A549 (cell line): Measurements from ENCODE around the gene PDPN. TPM values are rescaled to one million over a fixed set of nuclear protein-coding genes. Genes with fewer than 3 reads are reported as not detected.

Experiments used
- ATAC-seq, 2 experiments: fragments of 200-7000 bp in 1 of 2; fragments of >200 bp in 1 of 2; cut with Nextera tagmentation in 1 of 2; cut with Tn5 transposase in 1 of 2; 3 replicates each; pipeline versions ENCODE4 v1.8.0 to v1.9.1; 2018 to 2020; ENCODE audit warnings: mild to moderate bottlenecking in 1 of 2, moderate library complexity in 1 of 2
- CTCF ChIA-PET: fragments of 300-600 bp; sonication (Branson Sonifier 250); formaldehyde crosslinking; extraction: SDS; loops from one replicate; lab custom pipeline; 2021; ENCODE audit warnings: antibody characterized with exemption, inconsistent platforms; lab: Yijun Ruan, JAX
- POLR2A ChIA-PET: fragments of 350-600 bp; formaldehyde crosslinking; extraction: SDS; loops from one replicate; lab custom pipeline; 2021; ENCODE audit warnings: antibody characterized with exemption, inconsistent platforms; lab: Yijun Ruan, JAX
- DNase-seq, 2 experiments: peaks; one replicate each; pipeline versions ENCODE4 v3.0.0 to v3.0.0-alpha.2; 2011 to 2016; ENCODE audit warnings: low read depth in 1 of 2, low spot score in 1 of 2
- FAIRE-seq: peaks from 2 replicates; lab custom pipeline; 2011; peaks lifted over from hg19 to GRCh38; lab: Jason Lieb, UNC
- H3K27ac ChIP-seq, 2 experiments: fragments of >200 bp; sonication (Bioruptor Twin); formaldehyde crosslinking; 3 replicates each; pipeline ENCODE4 v1.5.1; 2016 to 2017
- H3K4me1 ChIP-seq: fragments of >200 bp; sonication (Bioruptor Twin); formaldehyde crosslinking; 3 replicates; pipeline ENCODE4 v1.6.1; 2016
- H3K4me2 ChIP-seq: fragments of >200 bp; sonication (Bioruptor Twin); formaldehyde crosslinking; 3 replicates; pipeline ENCODE4 v1.6.1; 2016
- H3K4me3 ChIP-seq: fragments of >200 bp; sonication (Bioruptor Twin); formaldehyde crosslinking; 3 replicates; pipeline ENCODE4 v1.5.1; 2016
- H3K9me3 ChIP-seq: fragments of >200 bp; sonication (Bioruptor Twin); formaldehyde crosslinking; 3 replicates; pipeline ENCODE4 v1.6.1; 2016
- BHLHE40 ChIP-seq: IDR thresholded peaks from 2 replicates; pipeline ENCODE4 v1.6.1; 2012; ENCODE audit warnings: low read depth, low read length, inconsistent platforms
- CBX2 ChIP-seq: fragments of 200-600 bp; sonication (generic); IDR thresholded peaks from 2 replicates; pipeline ENCODE4 v1.6.1; 2016; ENCODE audit warnings: low read depth, mild to moderate bottlenecking, borderline replicate concordance
- CHD2 ChIP-seq: fragments of 150-350 bp; IDR thresholded peaks from 2 replicates; pipeline ENCODE4 v1.6.1; 2014; ENCODE audit warnings: low read length; ENCODE audit not compliant: partially characterized antibody
- CHD4 ChIP-seq: fragments of 200-600 bp; sonication (generic); IDR thresholded peaks from 2 replicates; pipeline ENCODE4 v1.6.1; 2016; ENCODE audit warnings: antibody characterized with exemption, mild to moderate bottlenecking, borderline replicate concordance
- ESRRA ChIP-seq: fragments of 150-350 bp; IDR thresholded peaks from 2 replicates; pipeline ENCODE4 v1.6.1; 2014; ENCODE audit warnings: mild to moderate bottlenecking, low read length, borderline replicate concordance
- FOSL2 ChIP-seq, 2 experiments: fragments of 450-650 bp in 1 of 2; fragments of >200 bp in 1 of 2; sonication (Bioruptor Twin) in 1 of 2; formaldehyde crosslinking; IDR thresholded peaks; 2 replicates each; pipeline versions ENCODE4 v1.5.0 to v1.6.1; 2016 to 2020; ENCODE audit warnings: mild to moderate bottlenecking in 1 of 2, moderate library complexity in 1 of 2
- FOXS1 ChIP-seq: fragments of 250-450 bp; sonication (Bioruptor Pico); IDR thresholded peaks from 2 replicates; pipeline ENCODE4 v1.5.0; 2020; ENCODE audit warnings: mild to moderate bottlenecking, moderate library complexity
- HOXB13 ChIP-seq: fragments of 250-450 bp; sonication (Bioruptor Pico); IDR thresholded peaks from 2 replicates; pipeline ENCODE4 v1.5.0; 2020; ENCODE audit warnings: low read depth, mild to moderate bottlenecking, moderate library complexity
- JUNB ChIP-seq: fragments of >200 bp; sonication (Bioruptor Twin); formaldehyde crosslinking; IDR thresholded peaks from 2 replicates; pipeline ENCODE4 v1.6.1; 2016
- POLR2A ChIP-seq: IDR thresholded peaks from 2 replicates; pipeline ENCODE4 v1.6.1; 2012; ENCODE audit warnings: mild to moderate bottlenecking, low read length
- RAD21 ChIP-seq, 2 experiments: fragments of >200 bp in 1 of 2; sonication (Bioruptor Twin) in 1 of 2; formaldehyde crosslinking in 1 of 2; IDR thresholded peaks in 1 of 2; conservative IDR thresholded peaks in 1 of 2; 2 replicates in 1 of 2; 3 replicates in 1 of 2; pipeline ENCODE4 v1.6.1; 2012 to 2018; ENCODE audit warnings: inconsistent platforms in 1 of 2
- RARB ChIP-seq: fragments of 250-450 bp; sonication (Bioruptor Pico); IDR thresholded peaks from 2 replicates; pipeline ENCODE4 v1.8.0; 2021; ENCODE audit warnings: mild to moderate bottlenecking, moderate library complexity
- RFX5 ChIP-seq: fragments of 450-650 bp; IDR thresholded peaks from 2 replicates; pipeline ENCODE4 v1.7.1; 2014; ENCODE audit warnings: antibody characterized with exemption, mild to moderate bottlenecking, moderate library complexity
- RNF2 ChIP-seq: fragments of 200-600 bp; sonication (generic); IDR thresholded peaks from 2 replicates; pipeline ENCODE4 v1.6.1; 2016; ENCODE audit warnings: low read depth, mild to moderate bottlenecking, antibody characterized with exemption, moderate library complexity, borderline replicate concordance
- SMC3 ChIP-seq: fragments of >200 bp; sonication (Bioruptor Twin); formaldehyde crosslinking; IDR thresholded peaks from 3 replicates; pipeline ENCODE4 v1.6.1; 2018; ENCODE audit warnings: inconsistent platforms
- SREBF2 ChIP-seq: fragments of 450-650 bp; IDR thresholded peaks from 2 replicates; pipeline ENCODE4 v1.6.1; 2014; ENCODE audit warnings: mild to moderate bottlenecking, moderate library complexity
- TP53 ChIP-seq: fragments of 250-450 bp; sonication (Bioruptor Pico); IDR thresholded peaks from 2 replicates; pipeline ENCODE4 v1.5.0; 2021; ENCODE audit warnings: mild to moderate bottlenecking, moderate library complexity
- ZNF302 ChIP-seq: fragments of 250-450 bp; sonication (Bioruptor Pico); IDR thresholded peaks from 2 replicates; pipeline ENCODE4 v1.9.0; 2021; ENCODE audit warnings: inconsistent platforms, mild to moderate bottlenecking, moderate library complexity
- ZSCAN20 ChIP-seq: fragments of 250-450 bp; sonication (Bioruptor Pico); IDR thresholded peaks from 2 replicates; pipeline ENCODE4 v1.8.0; 2022; ENCODE audit warnings: mild to moderate bottlenecking, moderate library complexity
- WGBS: methylation state at CpG from one replicate; pipeline ENCODE4 v1.1.6; 2017; ENCODE audit errors: missing lambda C conversion rate; 5-methylcytosine and 5-hydroxymethylcytosine counted together
- polyA plus RNA-seq, 4 experiments: library from polyadenylated mRNA; depleted of rRNA in 3 of 4; stranded (reverse); fragments of >200 nt; fragmentation: RNase III in 1 of 4; extraction: RNeasy Plus Mini Kit Qiagen cat#74134 plus additional on column Dnase treatment in 1 of 4; gene quantifications; 2 replicates in 3 of 4; 3 replicates in 1 of 4; pipeline ENCODE4 v1.2.3, GENCODE V29; 2011 to 2017
- TF ChIP-seq, protein P1 (sequence below): fragments of 250-450 bp; sonication (Bioruptor Pico); IDR thresholded peaks from 2 replicates; pipeline ENCODE4 v1.5.0; 2021; ENCODE audit warnings: mild to moderate bottlenecking, moderate library complexity, borderline replicate concordance
- TF ChIP-seq, protein P2 (sequence below): fragments of 200-600 bp; sonication (generic); IDR thresholded peaks from 2 replicates; pipeline ENCODE4 v1.6.1; 2016; ENCODE audit warnings: antibody characterized with exemption, mild to moderate bottlenecking, moderate library complexity
- TF ChIP-seq, protein P3 (sequence below): fragments of 450-650 bp; IDR thresholded peaks from 2 replicates; pipeline ENCODE4 v1.6.1; 2014; ENCODE audit warnings: antibody characterized with exemption

PDPN gene
- polyA plus RNA-seq, 2 of the 4 experiments (the other 2 are of a cell fraction) = not detected

DNA sequence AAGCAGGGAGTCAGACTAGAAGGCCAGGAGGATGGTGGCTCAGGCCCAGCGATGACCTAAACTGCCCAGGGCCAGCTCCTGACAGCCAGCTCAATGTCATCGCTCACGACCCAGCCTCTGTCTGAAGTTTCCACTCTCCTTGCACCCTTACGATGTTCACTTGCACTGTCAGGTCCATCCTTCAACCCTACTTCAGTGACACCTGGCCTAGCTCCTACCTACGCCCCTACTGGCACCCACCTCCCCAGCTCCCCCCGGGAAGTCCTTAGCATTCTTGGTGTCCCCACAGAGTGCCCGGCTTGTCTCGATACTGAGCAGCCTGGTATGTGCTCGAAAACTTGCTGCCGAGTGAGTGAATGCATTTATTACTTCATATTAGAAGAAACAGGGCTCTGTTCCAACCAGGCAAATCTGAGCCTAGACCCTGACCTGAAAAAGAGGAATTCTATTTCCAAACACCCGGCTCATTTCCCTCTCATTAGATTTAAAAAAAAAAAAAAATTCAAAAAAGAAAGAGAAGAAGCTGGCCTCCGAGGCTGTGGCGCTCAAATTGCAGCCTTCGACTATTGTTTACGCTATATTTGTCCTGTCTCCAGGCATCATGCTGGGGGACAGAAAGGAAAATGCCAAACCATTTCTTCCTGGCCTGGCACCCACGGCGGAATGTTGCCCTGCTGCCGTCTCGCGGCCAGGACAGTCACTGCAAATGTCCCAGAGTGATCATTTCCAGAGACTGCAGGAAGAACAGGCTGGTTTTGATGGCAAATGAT, 40.0 kb upstream of the PDPN start:
- CTCF ChIA-PET = no interaction called here
- no peak for FAIRE-seq
- Histone ChIP-seq H3K9me3 (no peaks in the 10 kb centered on the region), H3K4me1 (no peaks in the 10 kb centered on the region)
- TF ChIP-seq, protein P1, sequence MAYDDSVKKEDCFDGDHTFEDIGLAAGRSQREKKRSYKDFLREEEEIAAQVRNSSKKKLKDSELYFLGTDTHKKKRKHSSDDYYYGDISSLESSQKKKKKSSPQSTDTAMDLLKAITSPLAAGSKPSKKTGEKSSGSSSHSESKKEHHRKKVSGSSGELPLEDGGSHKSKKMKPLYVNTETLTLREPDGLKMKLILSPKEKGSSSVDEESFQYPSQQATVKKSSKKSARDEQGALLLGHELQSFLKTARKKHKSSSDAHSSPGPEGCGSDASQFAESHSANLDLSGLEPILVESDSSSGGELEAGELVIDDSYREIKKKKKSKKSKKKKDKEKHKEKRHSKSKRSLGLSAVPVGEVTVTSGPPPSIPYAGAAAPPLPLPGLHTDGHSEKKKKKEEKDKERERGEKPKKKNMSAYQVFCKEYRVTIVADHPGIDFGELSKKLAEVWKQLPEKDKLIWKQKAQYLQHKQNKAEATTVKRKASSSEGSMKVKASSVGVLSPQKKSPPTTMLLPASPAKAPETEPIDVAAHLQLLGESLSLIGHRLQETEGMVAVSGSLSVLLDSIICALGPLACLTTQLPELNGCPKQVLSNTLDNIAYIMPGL (CRISPR knock-in tag) = no peak
- TF ChIP-seq RAD21 (conservative IDR thresholded peaks at IDR 0.05 in 1 of 2, IDR thresholded peaks at IDR 0.05 in 1 of 2) (peak in 1 of 2 experiments; percentile 38; a peak in 2 of 5 replicates), CBX2 (no peak)
- TF ChIP-seq, all 56 proteins: peak for 1
- 48% methylated on average over 20 of the region's 20 CpGs for WGBS
- H3K4me3 ChIP-seq = no peak overlapping the region
- POLR2A ChIA-PET = no interaction called here
- no peak overlapping the region for H3K27ac ChIP-seq
- no peak overlapping the region for H3K4me2 ChIP-seq
- peak; percentile 20 to 26 for DNase-seq
- ATAC-seq = peak in 1 of 2 experiments; percentile 77; a peak in 4 of 6 replicates

DNA sequence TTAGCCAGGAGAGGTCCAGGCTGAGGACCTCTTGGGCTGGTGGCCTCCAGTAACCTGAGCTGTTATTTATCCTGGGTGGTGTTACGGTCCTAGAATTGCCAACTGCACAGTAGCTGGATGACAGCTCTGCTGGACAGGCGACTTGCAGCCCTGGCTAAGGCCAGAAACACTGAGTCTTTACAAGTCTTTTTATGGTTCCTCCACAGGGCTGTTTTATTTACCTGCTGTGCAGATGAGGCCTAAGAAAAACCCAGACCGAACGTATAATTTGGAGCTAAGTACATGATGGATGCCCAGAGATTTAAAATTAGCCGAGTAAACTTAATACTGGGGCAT, 39.4 kb upstream of the PDPN start:
- H3K4me3 ChIP-seq = no peak overlapping the region
- ChIA-PET CTCF (interaction anchor here (0.9 kb wide), 1 partner anchor 12 kb away, joined by 4 read pairs; no protein-coding TSS in a partner anchor), POLR2A (no interaction called here)
- no peak overlapping the region for H3K4me2 ChIP-seq
- WGBS = 41% methylated on average over 5 of the region's 5 CpGs
- no peak overlapping the region for H3K27ac ChIP-seq
- DNase-seq (no peak), ATAC-seq (no peak; a peak in 1 of 6 replicates), FAIRE-seq (no peak)
- no peaks in the 10 kb centered on the region for H3K4me1 ChIP-seq
- H3K9me3 ChIP-seq = no peaks in the 10 kb centered on the region
- no peak for TF ChIP-seq RNF2
- TF ChIP-seq ZNF302 (CRISPR knock-in tag) = no peak
- TF ChIP-seq SREBF2 = no peak

DNA sequence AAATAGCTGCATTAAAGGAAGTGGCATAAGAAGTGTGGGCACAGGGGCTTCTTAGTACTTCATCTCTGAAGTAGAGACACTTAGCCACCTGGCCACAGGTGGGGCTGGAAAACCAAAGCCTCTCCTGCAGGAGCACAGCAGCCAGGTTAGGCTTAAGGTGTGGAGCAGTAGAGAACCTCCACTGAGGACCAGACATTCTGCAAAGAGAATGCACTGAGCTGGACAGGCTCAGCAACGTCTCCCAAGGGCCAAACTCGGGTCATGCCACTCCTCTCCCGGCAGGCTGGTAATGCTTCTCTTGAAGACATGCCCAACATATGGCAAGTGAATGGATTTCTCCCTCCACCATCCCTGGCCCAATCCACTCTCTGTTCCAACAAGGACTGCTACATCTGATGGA, 36.8 kb upstream of the PDPN start:
- no peak for ATAC-seq
- CTCF ChIA-PET = no interaction called here
- POLR2A ChIA-PET = no interaction called here

DNA sequence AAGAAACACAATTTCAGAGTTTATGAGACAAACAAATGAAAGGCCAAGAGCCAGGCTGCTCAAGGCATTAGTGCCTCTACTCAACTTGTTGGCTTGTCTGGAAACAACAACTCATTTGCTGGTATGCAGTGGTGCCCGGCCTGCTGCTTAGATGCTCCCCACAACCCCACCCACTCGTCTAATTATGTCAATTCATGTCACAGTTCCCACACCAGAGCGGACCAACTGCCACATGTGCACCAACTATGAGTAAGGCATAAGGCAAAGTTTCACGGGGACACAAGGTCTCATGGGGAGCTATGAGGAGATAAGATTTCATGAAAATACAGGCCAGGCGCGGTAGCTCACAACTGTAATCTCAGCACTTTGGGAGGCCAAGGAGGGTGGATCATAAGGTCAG, 35.4 kb upstream of the PDPN start:
- no peak overlapping the region for H3K27ac ChIP-seq
- H3K9me3 ChIP-seq = no peaks in the 10 kb centered on the region
- WGBS = 53% methylated on average over 6 of the region's 6 CpGs
- POLR2A ChIA-PET = no interaction called here
- H3K4me1 ChIP-seq = no peaks in the 10 kb centered on the region
- FAIRE-seq (no peak), DNase-seq (no peak), ATAC-seq (no peak)
- H3K4me2 ChIP-seq = no peak overlapping the region
- TF ChIP-seq CHD4 (no peak), FOXS1 (CRISPR knock-in tag) (no peak), TP53 (no peak), POLR2A (no peak), FOSL2 (IDR thresholded peaks at IDR 0.05) (no peak), FOSL2 (CRISPR knock-in tag; IDR thresholded peaks at IDR 0.05) (no peak), SMC3 (no peak), RFX5 (no peak), RARB (no peak)
- TF ChIP-seq, protein P2, sequence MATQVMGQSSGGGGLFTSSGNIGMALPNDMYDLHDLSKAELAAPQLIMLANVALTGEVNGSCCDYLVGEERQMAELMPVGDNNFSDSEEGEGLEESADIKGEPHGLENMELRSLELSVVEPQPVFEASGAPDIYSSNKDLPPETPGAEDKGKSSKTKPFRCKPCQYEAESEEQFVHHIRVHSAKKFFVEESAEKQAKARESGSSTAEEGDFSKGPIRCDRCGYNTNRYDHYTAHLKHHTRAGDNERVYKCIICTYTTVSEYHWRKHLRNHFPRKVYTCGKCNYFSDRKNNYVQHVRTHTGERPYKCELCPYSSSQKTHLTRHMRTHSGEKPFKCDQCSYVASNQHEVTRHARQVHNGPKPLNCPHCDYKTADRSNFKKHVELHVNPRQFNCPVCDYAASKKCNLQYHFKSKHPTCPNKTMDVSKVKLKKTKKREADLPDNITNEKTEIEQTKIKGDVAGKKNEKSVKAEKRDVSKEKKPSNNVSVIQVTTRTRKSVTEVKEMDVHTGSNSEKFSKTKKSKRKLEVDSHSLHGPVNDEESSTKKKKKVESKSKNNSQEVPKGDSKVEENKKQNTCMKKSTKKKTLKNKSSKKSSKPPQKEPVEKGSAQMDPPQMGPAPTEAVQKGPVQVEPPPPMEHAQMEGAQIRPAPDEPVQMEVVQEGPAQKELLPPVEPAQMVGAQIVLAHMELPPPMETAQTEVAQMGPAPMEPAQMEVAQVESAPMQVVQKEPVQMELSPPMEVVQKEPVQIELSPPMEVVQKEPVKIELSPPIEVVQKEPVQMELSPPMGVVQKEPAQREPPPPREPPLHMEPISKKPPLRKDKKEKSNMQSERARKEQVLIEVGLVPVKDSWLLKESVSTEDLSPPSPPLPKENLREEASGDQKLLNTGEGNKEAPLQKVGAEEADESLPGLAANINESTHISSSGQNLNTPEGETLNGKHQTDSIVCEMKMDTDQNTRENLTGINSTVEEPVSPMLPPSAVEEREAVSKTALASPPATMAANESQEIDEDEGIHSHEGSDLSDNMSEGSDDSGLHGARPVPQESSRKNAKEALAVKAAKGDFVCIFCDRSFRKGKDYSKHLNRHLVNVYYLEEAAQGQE = no peak
- TF ChIP-seq, protein P3, sequence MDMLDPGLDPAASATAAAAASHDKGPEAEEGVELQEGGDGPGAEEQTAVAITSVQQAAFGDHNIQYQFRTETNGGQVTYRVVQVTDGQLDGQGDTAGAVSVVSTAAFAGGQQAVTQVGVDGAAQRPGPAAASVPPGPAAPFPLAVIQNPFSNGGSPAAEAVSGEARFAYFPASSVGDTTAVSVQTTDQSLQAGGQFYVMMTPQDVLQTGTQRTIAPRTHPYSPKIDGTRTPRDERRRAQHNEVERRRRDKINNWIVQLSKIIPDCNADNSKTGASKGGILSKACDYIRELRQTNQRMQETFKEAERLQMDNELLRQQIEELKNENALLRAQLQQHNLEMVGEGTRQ = no peak
- TF ChIP-seq, all 56 proteins: peak for 0
- CTCF ChIA-PET = no interaction called here
- H3K4me3 ChIP-seq = no peak overlapping the region

More for the DNA sequence above, 36.8 kb upstream of the PDPN start:
- WGBS = no CpG with 5 or more reads among the region's 3 CpGs
- FAIRE-seq (no peak), DNase-seq (no peak)
- no peak overlapping the region for H3K4me3 ChIP-seq
- H3K4me1 ChIP-seq = no peaks in the 10 kb centered on the region
- TF ChIP-seq HOXB13 (CRISPR knock-in tag) = no peak
- TF ChIP-seq CHD2 = no peak
- no peak for TF ChIP-seq ESRRA
- TF ChIP-seq JUNB = no peak
- TF ChIP-seq ZSCAN20 (CRISPR knock-in tag) = no peak
- no peak for TF ChIP-seq FOXS1 (CRISPR knock-in tag)
- TF ChIP-seq, protein P3 = no peak
- TF ChIP-seq BHLHE40 = no peak
- no peak overlapping the region for H3K4me2 ChIP-seq
- H3K9me3 ChIP-seq = no peaks in the 10 kb centered on the region
- H3K27ac ChIP-seq = no peak overlapping the region
